SK-N-SH (cell line): ENCODE results near the gene CDC42SE2. TPM values are rescaled to one million over a fixed set of nuclear protein-coding genes. Genes with fewer than 3 reads are reported as not detected.
A peak's percentile ranks its signal among the peaks of the same experiment; 100 is the strongest.

ENCODE experiments used
- CTCF ChIA-PET: fragments of 300-600, 350-600 bp; formaldehyde crosslinking; extraction: SDS; loops from one replicate; lab custom pipeline; 2021; lab: Yijun Ruan, JAX
- POLR2A ChIA-PET: fragments of 350-600 bp; sonication (Branson Sonifier 250); formaldehyde crosslinking; extraction: SDS; loops from one replicate; lab custom pipeline; 2020; ENCODE audit warnings: antibody characterized with exemption, inconsistent platforms; lab: Yijun Ruan, JAX
- DNase-seq: peaks from one replicate; pipeline ENCODE4 v3.0.0; 2012
- H2AFZ ChIP-seq: fragments of 200-600 bp; sonication (generic); 2 replicates; pipeline ENCODE4 v1.8.1; 2016; ENCODE audit warnings: antibody characterized with exemption, mild to moderate bottlenecking, low read depth
- H3F3A ChIP-seq: fragments of 200-600 bp; sonication (generic); replicated peaks from 2 replicates; pipeline ENCODE3; 2016; ENCODE audit warnings: antibody characterized with exemption, mild to moderate bottlenecking; ENCODE audit not compliant: insufficient read depth
- H3K27ac ChIP-seq, 2 experiments: fragments of 200-500 bp in 1 of 2; fragments of 200-600 bp in 1 of 2; sonication (Bioruptor generic) in 1 of 2; sonication (generic), shearing (Covaris generic) in 1 of 2; 2 replicates each; pipeline versions ENCODE4 v1.5.1 to v1.6.1; 2014 to 2016; ENCODE audit warnings: low read depth in 2 of 2, inconsistent platforms in 1 of 2, low read length in 1 of 2, mild to moderate bottlenecking in 1 of 2, mixed read lengths in 1 of 2
- H3K27me3 ChIP-seq: fragments of 200-600 bp; sonication (generic), shearing (Covaris generic); 2 replicates; pipeline ENCODE4 v1.6.1; 2016; ENCODE audit warnings: mixed run types; ENCODE audit not compliant: insufficient read depth
- H3K36me3 ChIP-seq, 2 experiments: fragments of 200-500 bp in 1 of 2; fragments of 200-600 bp in 1 of 2; sonication (Bioruptor generic) in 1 of 2; sonication (generic) in 1 of 2; replicated peaks in 1 of 2; 2 replicates each; pipeline versions ENCODE3 to v1.5.1; 2014 to 2016; ENCODE audit warnings: low read length in 1 of 2, mild to moderate bottlenecking in 1 of 2; ENCODE audit not compliant: insufficient read depth in 2 of 2, control insufficient read depth in 1 of 2
- H3K4me1 ChIP-seq, 2 experiments: fragments of 200-500 bp in 1 of 2; fragments of 200-600 bp in 1 of 2; sonication (Bioruptor generic) in 1 of 2; sonication (generic), shearing (Covaris generic) in 1 of 2; 2 replicates each; pipeline versions ENCODE4 v1.5.1 to v1.6.1; 2014 to 2016; ENCODE audit warnings: low read depth in 1 of 2, low read length in 1 of 2, mixed run types in 1 of 2; ENCODE audit not compliant: insufficient read depth in 2 of 2, control insufficient read depth in 1 of 2
- H3K4me2 ChIP-seq: fragments of 200-600 bp; sonication (generic), shearing (Covaris generic); 2 replicates; pipeline ENCODE4 v1.6.1; 2017; ENCODE audit warnings: mixed run types
- H3K4me3 ChIP-seq, 2 experiments: fragments of 200-500 bp in 1 of 2; fragments of 200-600 bp in 1 of 2; sonication (Bioruptor generic) in 1 of 2; sonication (generic), shearing (Covaris generic) in 1 of 2; 2 replicates each; pipeline versions ENCODE4 v1.5.1 to v1.8.1; 2014 to 2016; ENCODE audit warnings: low read depth in 2 of 2, inconsistent platforms in 1 of 2, low read length in 1 of 2, mild to moderate bottlenecking in 1 of 2, mixed read lengths in 1 of 2, moderate library complexity in 1 of 2
- H3K79me2 ChIP-seq: fragments of 200-600 bp; sonication (generic); 2 replicates; pipeline ENCODE4 v1.8.1; 2017; ENCODE audit warnings: mild to moderate bottlenecking; ENCODE audit not compliant: insufficient read depth
- H3K9ac ChIP-seq: fragments of 200-600 bp; sonication (generic); 2 replicates; pipeline ENCODE4 v1.6.1; 2017; ENCODE audit warnings: mixed run types
- H3K9me2 ChIP-seq: fragments of 200-600 bp; sonication (generic); 2 replicates; pipeline ENCODE4 v1.6.1; 2017; ENCODE audit warnings: mixed run types
- H3K9me3 ChIP-seq: fragments of 200-600 bp; sonication (generic); 2 replicates; pipeline ENCODE4 v1.6.1; 2017; ENCODE audit warnings: mixed run types, mild to moderate bottlenecking, moderate library complexity
- H4K20me1 ChIP-seq: fragments of 200-600 bp; sonication (generic); 2 replicates; pipeline ENCODE4 v1.6.1; 2017; ENCODE audit warnings: mild to moderate bottlenecking, mixed run types; ENCODE audit not compliant: insufficient read depth
- CHD2 ChIP-seq: fragments of 150-350 bp; IDR thresholded peaks from 2 replicates; pipeline ENCODE4 v1.6.1; 2018; ENCODE audit warnings: low read length; ENCODE audit not compliant: partially characterized antibody
- ELF1 ChIP-seq: IDR thresholded peaks from 2 replicates; pipeline ENCODE4 v1.4.0; 2012
- EP300 ChIP-seq, 2 experiments: IDR thresholded peaks; 2 replicates each; pipeline versions ENCODE4 v1.4.0 to v1.6.1; 2012; ENCODE audit warnings: borderline replicate concordance in 1 of 2, low read depth in 1 of 2, low read length in 1 of 2
- FOXM1 ChIP-seq: IDR thresholded peaks from 2 replicates; pipeline ENCODE4 v1.4.0; 2012; ENCODE audit warnings: low read depth, mild to moderate bottlenecking
- GABPA ChIP-seq: IDR thresholded peaks from 2 replicates; pipeline ENCODE4 v1.4.0; 2012; ENCODE audit warnings: low read depth, mild to moderate bottlenecking
- IRF3 ChIP-seq: fragments of 150-350 bp; IDR thresholded peaks from 2 replicates; pipeline ENCODE4 v1.6.1; 2016; ENCODE audit warnings: mild to moderate bottlenecking, low read depth, low read length
- MAX ChIP-seq: IDR thresholded peaks from 2 replicates; pipeline ENCODE4 v1.4.0; 2012; ENCODE audit warnings: low read depth
- MEF2A ChIP-seq: IDR thresholded peaks from 2 replicates; pipeline ENCODE4 v1.4.0; 2012; ENCODE audit warnings: low read depth, borderline replicate concordance
- MXI1 ChIP-seq: IDR thresholded peaks from 2 replicates; pipeline ENCODE4 v1.6.1; 2012; ENCODE audit warnings: mild to moderate bottlenecking, low read depth, low read length, improper control_type of control experiment
- POLR2AphosphoS5 ChIP-seq: IDR thresholded peaks from 2 replicates; pipeline ENCODE4 v1.6.1; 2012; ENCODE audit warnings: low read depth, low read length
- RAD21 ChIP-seq: IDR thresholded peaks from 2 replicates; pipeline ENCODE4 v1.6.1; 2012; ENCODE audit warnings: mild to moderate bottlenecking, low read length
- SIN3A ChIP-seq: IDR thresholded peaks from 2 replicates; pipeline ENCODE4 v1.6.1; 2012; ENCODE audit warnings: low read depth, mild to moderate bottlenecking, low read length, moderate library complexity, borderline replicate concordance
- TAF1 ChIP-seq: IDR thresholded peaks from 2 replicates; pipeline ENCODE4 v1.6.1; 2012; ENCODE audit warnings: low read depth, mild to moderate bottlenecking, low read length, moderate library complexity, borderline replicate concordance
- TEAD4 ChIP-seq: IDR thresholded peaks from 2 replicates; pipeline ENCODE4 v1.4.0; 2012; ENCODE audit warnings: mild to moderate bottlenecking, borderline replicate concordance; ENCODE audit not compliant: insufficient read depth
- USF1 ChIP-seq: IDR thresholded peaks from 2 replicates; pipeline ENCODE4 v1.4.0; 2012; ENCODE audit warnings: low read depth, borderline replicate concordance
- USF2 ChIP-seq: fragments of 150-350 bp; IDR thresholded peaks from 2 replicates; pipeline ENCODE4 v1.6.1; 2017; ENCODE audit warnings: antibody characterized with exemption, low read length, low read depth, borderline replicate concordance
- YY1 ChIP-seq: IDR thresholded peaks from 2 replicates; pipeline ENCODE4 v1.4.0; 2012; ENCODE audit warnings: low read depth, mild to moderate bottlenecking
- ZBTB33 ChIP-seq: IDR thresholded peaks from 2 replicates; pipeline ENCODE4 v1.4.0; 2012; ENCODE audit warnings: low read depth, borderline replicate concordance
- WGBS: methylation state at CpG from one replicate; pipeline ENCODE4 v1.1.6; 2017; ENCODE audit warnings: low lambda C conversion rate; 5-methylcytosine and 5-hydroxymethylcytosine counted together
- polyA plus RNA-seq, 3 experiments: library from polyadenylated mRNA; depleted of rRNA; stranded (reverse); fragments of >200 nt; gene quantifications; 2 replicates each; pipeline ENCODE4 v1.2.3, GENCODE V29; 2012

CDC42SE2 gene
- polyA plus RNA-seq, 1 of the 3 experiments (the other 2 are of a cell fraction), result 8.6 TPM

- no peak overlapping the region for H2AFZ ChIP-seq
- CTCF ChIA-PET, result interaction anchor here (0.6 to 1.7 kb wide), 2 partner anchors 16 to 69 kb away, joined by 3 to 4 read pairs; no protein-coding TSS in a partner anchor
- DNase-seq, result no peak
- no peak overlapping the region for H3K9ac ChIP-seq
- no peaks in the 10 kb centered on the region for H3K9me3 ChIP-seq
- H4K20me1 ChIP-seq, result peaks cover 25% of the 10 kb centered on the region
- H3K36me3 ChIP-seq, result no peaks in the 10 kb centered on the region
- no peaks in the 10 kb centered on the region for H3K27me3 ChIP-seq
- H3K9me2 ChIP-seq, result no peaks in the 10 kb centered on the region
- POLR2A ChIA-PET, result no interaction called here
- no peak overlapping the region for H3K4me3 ChIP-seq
- H3K4me1 ChIP-seq, result peaks cover 0 to 15% of the 10 kb centered on the region in 2 experiments; a peak in 1 of 4 replicates
- TF ChIP-seq SIN3A, result no peak
- no peak for TF ChIP-seq GABPA
- TF ChIP-seq IRF3, result no peak
- no peak for TF ChIP-seq TAF1
- no peak for TF ChIP-seq TEAD4
- no peak for TF ChIP-seq ELF1
- no peak for TF ChIP-seq MAX
- TF ChIP-seq USF2, result no peak
- TF ChIP-seq POLR2AphosphoS5, result no peak
- TF ChIP-seq MEF2A, result no peak
- TF ChIP-seq FOXM1, result no peak
- no peak for TF ChIP-seq USF1
- TF ChIP-seq RAD21, result no peak
- TF ChIP-seq CHD2, result no peak
- no peak for TF ChIP-seq ZBTB33
- no peak for TF ChIP-seq EP300 (IDR thresholded peaks at IDR 0.05; ENCODE audit: borderline replicate concordance in 1 of 2, low read depth in 1 of 2, low read length in 1 of 2)
- TF ChIP-seq YY1, result no peak
- TF ChIP-seq MXI1, result no peak
- peaks cover 24% of the 10 kb centered on the region for H3F3A ChIP-seq
- WGBS, result 80% methylated on average over 5 of the region's 5 CpGs
- peak overlapping the region in 1 of 2 experiments; percentile 18; a peak in 2 of 4 replicates for H3K27ac ChIP-seq
- H3K4me2 ChIP-seq, result no peak overlapping the region
- H3K79me2 ChIP-seq, result peaks cover 94% of the 10 kb centered on the region
These were observed 17.4 kb downstream of the CDC42SE2 start for GRCh38 chr5:131281133-131281867.
